Measurements from ENCODE around the gene EEIG1.

EEIG1 gene

GRCh38 chr9:127974001-127974768, 6.6 kb downstream of the EEIG1 start:
- peak; percentile 58 for DNase-seq

- peak; percentile 54 for DNase-seq
Measured at GRCh38 chr9:127973169-127974000, 7.4 kb downstream of the EEIG1 start.

GRCh38 chr9:127972236-127972871, 8.4 kb downstream of the EEIG1 start:
- peak; percentile 40 for DNase-seq

DNA sequence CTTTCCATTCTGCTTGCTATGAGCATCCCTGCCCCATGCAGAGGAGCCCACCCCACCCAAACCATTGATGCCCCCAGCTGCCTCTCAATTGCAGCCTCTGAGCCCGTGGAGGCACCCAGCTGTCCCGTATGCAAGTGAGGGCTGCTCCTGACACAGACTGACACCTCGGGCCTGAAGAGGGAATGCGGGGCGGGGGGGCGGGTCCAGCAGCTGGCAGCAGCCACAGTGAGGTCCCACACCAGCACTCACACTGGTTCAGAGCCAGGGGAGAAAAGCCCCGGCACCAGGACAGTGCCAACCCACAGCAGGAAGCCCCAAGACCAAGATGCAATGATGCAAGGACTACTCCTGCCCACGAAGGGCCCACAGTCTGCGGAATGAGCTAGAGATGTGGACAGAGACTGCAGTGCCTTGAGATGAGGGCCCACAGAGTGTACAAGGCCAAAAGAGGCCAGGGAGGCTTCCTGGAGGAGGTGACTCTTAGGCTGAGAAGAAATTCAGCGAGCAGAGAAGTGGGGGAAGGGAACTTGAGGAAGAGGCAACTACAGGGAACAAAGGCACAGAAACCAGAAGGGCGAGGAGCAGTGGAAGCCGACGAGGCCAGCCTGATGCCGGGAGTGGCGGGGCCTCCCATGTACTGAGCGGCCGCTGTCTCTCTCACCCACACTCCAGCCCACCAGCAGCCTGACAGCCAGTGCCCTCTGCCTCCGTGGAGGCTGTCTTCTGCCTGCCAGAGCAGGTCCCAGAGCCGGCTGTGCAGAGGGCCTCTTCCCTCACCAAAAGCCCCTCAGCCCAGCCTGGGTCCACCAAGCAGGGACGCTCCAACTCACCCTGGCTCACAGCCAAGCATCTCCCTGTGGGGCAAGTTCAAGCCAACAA, 9.2 kb downstream of the EEIG1 start:
- peak; percentile 75 for DNase-seq

GRCh38 chr9:127970401-127971313, 10.1 kb downstream of the EEIG1 start:
- DNase-seq, result peak; percentile 98

- peak; percentile 95 for DNase-seq
Measured at GRCh38 chr9:127968700-127969383, 11.9 kb downstream of the EEIG1 start.

DNA sequence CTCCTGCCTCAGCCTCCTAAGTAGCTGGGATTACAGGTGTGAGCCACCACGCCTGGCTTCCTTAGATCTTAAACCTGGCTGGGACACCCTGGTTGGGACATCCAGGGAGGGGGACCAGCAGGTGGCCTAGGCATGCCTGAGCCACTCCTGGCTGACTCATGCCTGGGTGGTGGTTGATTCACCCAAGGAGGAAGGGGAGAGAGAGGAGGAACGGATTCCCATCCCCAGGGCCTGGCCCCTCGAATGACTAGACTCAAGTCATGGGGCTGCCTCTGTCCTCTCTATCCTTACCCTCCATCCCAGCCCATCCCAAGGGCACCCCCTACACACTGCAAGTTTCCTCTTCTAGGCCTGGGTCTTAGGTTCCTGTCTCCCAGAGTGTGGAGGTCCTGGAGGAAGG, 12.7 kb downstream of the EEIG1 start:
- DNase-seq, result peak; percentile 49

GRCh38 chr9:127967151-127967809, 13.5 kb downstream of the EEIG1 start:
- DNase-seq, result no peak

GRCh38 chr9:127966416-127967150, 14.2 kb downstream of the EEIG1 start:
- peak; percentile 75 for DNase-seq

GRCh38 chr9:127965953-127966352, 14.8 kb downstream of the EEIG1 start:
- DNase-seq, result peak; percentile 63

DNA sequence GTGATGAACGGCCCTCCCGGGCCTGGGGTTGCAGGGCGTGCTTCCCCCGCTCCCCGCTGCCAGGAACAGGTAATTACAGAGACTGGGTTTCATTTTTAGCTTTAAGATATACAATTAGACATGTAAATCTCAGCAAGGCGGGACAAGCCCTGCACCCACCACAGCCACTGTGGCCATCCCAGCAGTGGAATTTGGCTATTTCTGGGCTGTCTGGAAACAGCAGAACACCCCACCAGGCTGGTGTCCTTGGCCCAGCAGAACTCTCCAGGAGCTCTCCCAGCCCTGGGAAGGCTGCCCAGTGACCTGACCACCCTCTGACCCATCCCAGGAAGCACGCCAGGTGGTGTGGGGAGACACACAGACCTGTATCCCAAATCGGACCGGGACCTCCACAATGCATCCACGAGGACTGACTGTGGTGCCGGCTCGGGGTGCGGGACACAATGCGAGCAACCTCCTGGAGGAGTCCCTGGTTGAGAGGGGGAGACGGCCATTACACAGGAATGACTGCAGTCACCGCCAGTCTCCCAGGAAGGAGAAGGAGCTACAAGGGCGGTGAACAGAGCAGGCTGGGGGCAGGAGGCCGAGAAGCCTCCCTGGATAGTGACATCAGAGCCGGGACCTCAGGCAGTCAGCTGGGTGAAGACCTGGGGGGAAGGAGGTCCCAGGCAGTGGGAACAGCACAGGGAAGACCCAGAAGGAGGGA, 17.3 kb downstream of the EEIG1 start:
- peak; percentile 92 for DNase-seq

DNA sequence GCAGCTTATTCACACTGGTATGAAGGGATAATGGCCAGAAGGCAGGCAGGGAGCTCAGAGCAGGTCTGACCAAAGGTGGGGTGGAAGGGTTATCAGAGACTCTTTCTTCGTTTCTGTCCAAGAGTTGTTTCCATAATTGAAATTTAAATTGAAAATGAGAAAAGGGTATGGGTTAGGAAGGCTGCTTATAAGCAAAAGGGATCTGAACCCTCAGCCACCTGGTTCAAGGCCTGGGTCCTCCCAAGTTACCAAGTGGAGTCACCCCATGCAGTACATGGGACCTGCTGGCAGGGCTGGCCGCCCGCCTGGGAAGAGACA, 17.8 kb downstream of the EEIG1 start:
- DNase-seq, result no peak

DNA sequence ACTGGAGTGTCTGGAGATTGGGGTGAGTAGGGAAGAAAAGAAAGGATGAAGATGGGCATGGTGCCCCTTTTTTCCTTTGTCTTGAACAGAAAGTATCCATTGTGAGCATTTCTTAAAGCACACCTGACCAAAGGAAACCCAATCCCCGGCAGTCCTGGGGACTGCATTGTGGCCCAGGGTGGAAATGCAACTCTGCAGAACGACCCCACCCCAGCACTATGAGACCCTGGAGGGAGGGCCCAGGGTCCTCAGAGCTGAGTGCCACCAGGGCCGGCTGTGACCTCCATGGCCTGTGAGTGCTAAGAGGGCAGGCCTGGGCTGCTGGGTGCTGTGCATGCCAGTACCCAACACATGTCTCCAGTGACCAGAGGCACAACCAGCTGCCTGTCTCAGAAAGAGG, 18.5 kb downstream of the EEIG1 start:
- no peak for DNase-seq

DNA sequence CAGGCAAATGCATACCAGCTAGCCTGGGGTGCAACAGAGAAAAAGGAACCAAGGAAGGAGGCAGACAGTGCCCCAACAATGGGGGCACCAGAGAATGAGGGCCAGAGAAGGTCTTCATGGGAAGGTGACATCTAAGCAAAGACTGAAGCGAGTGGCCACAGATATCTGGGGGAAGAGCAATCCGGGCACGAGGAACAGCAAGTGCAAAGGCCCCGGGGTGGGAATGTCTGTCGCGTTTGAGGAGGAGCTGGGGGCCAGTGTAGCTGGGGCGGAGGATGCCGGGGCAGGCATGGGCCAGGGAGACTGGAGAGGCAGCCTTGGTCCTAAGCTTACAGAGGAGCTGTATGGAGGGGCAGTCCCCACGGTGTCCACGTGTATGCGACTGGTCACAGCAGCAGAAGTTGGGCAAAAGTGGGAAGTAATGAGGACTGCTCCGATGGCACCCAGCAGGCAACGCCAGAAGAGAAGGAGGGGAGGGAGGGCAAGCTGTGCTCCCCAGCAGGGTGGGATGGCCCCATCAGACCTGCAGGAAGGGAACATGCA, 19.1 kb downstream of the EEIG1 start:
- DNase-seq, result no peak

- no peak for DNase-seq
Measured at GRCh38 chr9:127961155-127961490, 19.7 kb downstream of the EEIG1 start.

GRCh38 chr9:127960410-127961154, 20.2 kb downstream of the EEIG1 start:
- DNase-seq, result peak; percentile 92

- peak; percentile 55 for DNase-seq
Measured at GRCh38 chr9:127959841-127960409, 20.9 kb downstream of the EEIG1 start.

DNA sequence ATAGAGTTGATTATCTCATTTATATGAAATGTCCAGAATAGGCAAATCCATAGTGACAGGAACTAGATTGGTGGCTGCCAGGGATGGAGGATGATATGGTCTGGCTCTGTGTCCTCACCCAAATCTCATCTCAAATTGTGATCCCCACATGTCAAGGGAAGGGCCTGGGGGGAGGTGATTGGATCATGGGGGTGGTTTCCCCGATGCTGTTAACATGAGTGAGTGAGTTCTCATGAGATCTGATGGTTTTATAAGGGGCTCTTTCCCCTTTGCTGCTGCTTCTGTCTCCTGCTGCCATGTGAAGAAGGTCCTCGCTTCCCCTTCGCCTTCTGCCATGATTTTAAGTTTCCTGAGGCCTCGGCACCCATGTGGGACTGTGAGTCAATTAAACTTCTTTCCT, 21.4 kb downstream of the EEIG1 start:
- DNase-seq, result no peak
